GM19397 (cell line): Measurements from ENCODE around the gene RTF1.

Experiments used
- ATAC-seq: cut with Tn5 transposase; IDR thresholded peaks from one replicate; pipeline ENCODE4 v1.9.1; 2021; ENCODE audit warnings: mild to moderate bottlenecking, moderate library complexity; ENCODE audit not compliant: unreplicated experiment

RTF1 gene

GRCh38 chr15:41502795-41503668 is 86.1 kb downstream of the RTF1 start:
- no peak for ATAC-seq

DNA sequence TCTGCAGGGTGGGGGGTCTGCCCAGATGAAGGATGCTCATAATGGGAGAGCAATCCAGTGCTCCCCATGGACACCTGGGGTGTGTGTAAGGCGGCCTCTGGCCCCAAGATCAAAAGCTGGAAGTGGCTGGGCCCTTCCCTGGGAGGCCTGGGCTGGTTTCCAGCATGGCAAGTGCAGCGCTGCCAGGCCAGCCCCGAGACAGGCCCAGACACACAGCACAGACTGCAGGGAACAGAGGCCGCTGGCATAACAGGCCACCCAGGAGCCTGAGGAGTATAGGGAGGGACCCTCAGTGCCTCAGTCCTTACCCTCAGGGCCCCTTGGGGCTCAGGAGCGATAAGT is 86.7 kb downstream of the RTF1 start:
- ATAC-seq: no peak

GRCh38 chr15:41504751-41505492 is 88.0 kb downstream of the RTF1 start:
- no peak for ATAC-seq

- ATAC-seq: no peak
Observed at GRCh38 chr15:41505776-41506175, 88.9 kb downstream of the RTF1 start.

DNA sequence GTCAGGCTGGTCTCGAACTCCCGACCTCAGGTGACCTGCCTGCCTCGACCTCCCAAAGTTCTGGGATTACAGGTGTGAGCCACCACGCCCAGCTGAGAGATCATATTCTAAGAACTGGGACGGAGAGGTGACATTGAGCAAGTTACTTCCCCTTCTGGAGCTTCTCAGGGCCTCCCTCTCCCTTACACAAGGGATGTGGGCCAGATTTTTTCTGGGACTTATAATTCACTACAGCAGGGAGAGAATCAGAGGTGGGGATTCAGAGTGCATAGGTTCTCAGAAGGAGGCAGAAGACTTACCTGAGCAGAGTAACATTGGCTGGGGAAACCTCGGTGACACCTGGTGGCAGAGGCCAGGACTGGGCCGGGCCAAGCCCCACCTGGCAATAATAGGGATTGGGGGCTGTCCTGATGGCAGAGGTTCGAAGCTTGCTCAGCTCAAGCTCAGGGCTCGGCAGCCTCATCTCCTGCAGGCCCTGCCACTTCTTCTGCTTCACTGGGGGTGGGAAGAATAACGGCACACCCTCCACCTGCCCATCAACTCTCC is 90.0 kb downstream of the RTF1 start:
- ATAC-seq: no peak

- no peak for ATAC-seq
Observed at GRCh38 chr15:41507820-41508290, 91.0 kb downstream of the RTF1 start.

- no peak for ATAC-seq
Observed at GRCh38 chr15:41510728-41511127, 93.8 kb downstream of the RTF1 start.

DNA sequence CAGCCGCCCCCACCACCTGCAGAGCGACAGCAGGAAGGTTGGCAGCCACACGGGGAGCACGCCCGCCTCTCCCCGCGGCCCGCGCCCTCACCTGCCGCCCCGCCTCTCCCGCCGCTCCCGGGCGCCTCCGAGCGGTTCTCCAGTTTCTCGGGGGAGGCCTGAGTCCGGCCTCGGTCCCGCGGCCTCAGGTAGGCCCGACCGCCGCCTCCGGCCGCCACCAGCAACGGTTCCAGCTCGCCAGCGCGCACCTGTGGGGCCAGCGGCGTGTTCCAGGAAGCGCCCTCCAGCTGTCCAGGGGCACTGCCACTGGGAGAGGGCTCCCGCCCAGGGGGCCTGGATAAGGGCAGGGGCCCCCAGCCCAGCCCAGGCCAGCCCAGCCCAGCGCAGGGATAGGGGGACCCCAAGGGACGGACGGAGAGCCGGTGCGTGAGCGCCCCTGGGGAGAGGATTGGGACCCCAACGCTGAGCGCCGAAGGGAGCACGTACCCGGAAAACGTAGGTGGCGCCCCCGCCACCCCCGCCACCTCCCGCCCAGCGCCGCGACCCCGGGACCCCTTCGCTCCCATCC is 94.5 kb downstream of the RTF1 start:
- ATAC-seq: no peak

DNA sequence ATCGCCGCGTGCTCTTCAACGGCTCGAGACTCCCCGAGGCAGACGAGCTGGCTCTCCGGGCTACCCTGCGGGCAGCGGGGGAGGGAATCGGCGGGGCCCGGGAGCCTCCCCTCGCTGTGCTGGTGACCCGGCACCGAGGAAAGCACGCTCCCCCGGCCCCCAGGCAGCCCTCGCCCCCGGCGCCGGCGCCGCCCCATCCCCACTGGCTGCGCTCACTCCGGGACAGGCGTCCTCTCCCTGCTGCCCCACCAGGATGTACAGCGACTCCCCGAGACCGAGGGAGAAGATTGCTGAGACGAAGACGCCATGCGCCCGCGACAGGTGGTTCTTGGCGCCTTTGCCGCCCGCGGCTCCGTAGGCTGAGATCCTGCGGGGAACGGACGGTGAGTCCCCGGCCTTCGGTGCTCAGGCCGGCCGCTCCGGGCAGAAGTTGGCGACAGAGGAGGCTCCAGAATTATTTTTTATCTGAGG is 95.0 kb downstream of the RTF1 start:
- no peak for ATAC-seq

DNA sequence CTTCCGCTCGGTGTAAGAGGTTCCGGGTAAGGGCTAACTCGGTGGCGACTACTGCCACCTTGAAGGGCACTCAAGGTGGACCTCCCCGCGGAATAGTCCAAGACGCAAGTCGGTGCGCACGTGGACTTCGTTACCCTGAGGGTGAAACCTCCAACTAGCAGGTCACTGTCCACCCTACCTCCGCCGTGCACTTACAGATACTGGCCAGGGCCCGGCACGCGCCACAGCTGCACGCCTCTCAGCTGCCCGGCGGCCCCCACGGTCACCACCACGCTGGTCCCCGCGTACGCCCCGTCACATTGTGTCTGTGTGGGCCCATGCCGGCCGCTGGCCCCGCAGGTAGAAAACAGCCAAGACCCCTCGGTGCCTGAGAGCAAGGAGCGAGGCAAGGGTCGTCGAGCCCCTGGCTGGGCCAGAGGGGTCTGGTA is 95.6 kb downstream of the RTF1 start:
- no peak for ATAC-seq

GRCh38 chr15:41512940-41513505 is 96.1 kb downstream of the RTF1 start:
- no peak for ATAC-seq

DNA sequence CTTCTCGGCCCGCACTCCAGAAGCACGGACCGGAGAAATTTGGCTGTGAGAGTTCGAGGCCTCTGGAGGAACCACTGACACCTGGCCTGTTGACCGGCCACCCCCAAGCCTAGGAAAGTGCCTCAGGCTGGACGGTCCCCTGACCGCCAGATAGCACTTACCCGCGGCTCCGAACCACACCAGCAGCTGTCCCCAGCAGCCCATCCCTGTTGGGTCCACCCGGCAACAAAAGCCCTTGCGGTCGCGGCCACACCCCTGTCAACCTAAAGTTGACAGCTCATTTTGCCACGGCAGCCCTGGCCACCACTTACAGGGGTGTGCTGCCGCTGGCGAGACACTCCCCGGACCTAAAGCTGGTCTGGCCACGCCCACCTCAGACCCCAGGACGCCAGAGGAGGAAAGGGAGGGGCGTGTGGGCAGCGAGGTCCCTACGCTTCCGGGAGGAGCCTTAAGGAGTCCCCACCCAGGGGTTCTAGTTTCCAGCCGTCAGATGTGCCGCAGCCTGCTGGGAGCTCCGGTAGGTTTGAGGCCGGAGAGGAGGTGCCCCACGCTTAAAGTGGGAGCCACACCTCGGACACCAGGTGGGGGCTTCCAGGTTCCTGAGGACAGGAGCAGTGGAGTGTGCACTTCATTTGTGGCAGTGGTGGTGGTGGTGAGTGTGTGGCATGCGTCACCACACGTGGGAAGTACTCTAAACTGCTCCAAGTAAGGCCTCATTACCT is 96.8 kb downstream of the RTF1 start, which contains the start of gene LTK:
Gene LTK, minus strand, starts transcription at position 322 of the 722 bp plus-strand sequence. Its CDS starts 118 bp downstream, at position 204.
- ATAC-seq: no peak

DNA sequence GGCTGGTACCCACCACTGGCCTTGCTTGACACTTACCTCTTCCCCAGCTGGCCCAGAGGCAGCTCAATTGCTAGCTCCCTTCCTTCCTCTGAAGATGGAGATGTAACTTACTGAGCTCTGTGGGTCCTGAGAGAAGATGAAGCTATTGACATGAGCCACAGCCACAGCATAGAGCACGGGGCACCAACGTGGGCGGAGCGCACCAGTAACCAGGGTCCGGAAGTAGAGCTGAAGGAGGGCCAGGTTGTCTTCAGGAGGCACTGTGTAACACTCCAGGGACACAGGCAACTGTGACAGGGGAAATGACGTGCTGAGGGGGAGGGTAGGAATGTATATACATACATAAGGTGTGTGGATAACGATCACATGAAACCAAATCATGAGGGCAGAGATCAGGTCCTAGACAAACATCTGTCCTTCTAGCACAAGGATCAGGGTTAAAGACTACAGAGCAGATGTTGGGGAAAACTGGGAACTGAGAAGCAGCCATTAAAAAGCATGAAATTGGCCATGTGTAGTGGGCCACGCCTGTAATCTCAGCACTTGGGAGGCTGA is 101.1 kb downstream of the RTF1 start:
- no peak for ATAC-seq

- no peak for ATAC-seq
Observed at GRCh38 chr15:41520636-41521035, 103.7 kb downstream of the RTF1 start.

DNA sequence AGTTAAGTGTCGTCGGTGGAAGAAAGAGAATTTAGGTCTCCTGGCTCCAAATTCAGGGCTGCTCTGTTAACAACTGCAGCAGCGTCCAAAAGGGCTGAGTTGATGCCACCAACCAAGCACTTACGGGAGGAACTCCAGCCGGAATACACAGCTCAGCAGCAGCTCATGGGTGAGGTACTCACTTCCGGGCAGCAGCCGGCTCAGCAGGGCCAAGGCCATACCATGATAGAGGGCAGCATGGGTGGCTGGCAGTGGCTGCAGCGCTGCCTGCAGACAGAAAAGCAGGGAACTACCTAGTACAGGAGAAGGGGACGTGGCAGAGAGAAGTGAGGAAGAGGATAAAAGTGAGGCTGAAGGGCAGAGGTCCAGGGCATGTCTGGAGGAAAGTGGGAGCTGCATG is 104.7 kb downstream of the RTF1 start:
- no peak for ATAC-seq

DNA sequence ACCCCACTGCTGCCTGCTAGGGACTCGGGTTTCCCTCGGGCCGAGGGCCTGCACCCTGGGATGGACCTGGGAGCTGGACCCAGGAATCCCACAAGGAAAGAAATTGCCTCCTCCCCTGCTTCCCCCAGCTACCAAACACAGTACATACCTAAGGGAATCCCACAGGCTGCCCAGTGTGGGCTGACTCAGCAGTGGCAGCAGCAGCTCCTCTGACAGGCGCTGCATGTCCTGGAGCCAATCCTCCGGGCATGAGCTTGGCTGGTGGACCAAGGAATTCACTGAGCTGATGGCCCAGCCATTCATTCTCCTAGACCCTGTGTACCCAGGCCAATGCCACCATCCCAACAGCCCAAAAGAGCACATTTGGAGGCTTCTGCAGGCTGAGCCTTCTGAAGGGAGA is 106.2 kb downstream of the RTF1 start:
- ATAC-seq: no peak

GRCh38 chr15:41530363-41530956 is 113.6 kb downstream of the RTF1 start:
- ATAC-seq: no peak
